Left lung (tissue), 10 donors: Measurements from ENCODE around the gene ALDH16A1. TPM values are rescaled to one million over a fixed set of nuclear protein-coding genes. Genes with fewer than 3 reads are reported as not detected.

Experiments used
- ATAC-seq: fragments of 200-7000 bp; cut with Tn5 transposase; one replicate; pipeline ENCODE4 v1.9.1; 2020; ENCODE audit warnings: moderate library complexity
- DNase-seq, 4 donors: peaks; one replicate each; pipeline ENCODE4 v3.0.0-alpha.2; 2013 to 2020
- H3K27ac ChIP-seq, 2 donors: fragments of 200-600 bp; sonication (generic) in 1 of 2; one replicate each; pipeline versions ENCODE4 v1.5.0 to v1.8.0; 2020 to 2021
- H3K27me3 ChIP-seq, 2 donors: fragments of 200-600 bp; sonication (generic) in 1 of 2; one replicate each; pipeline versions ENCODE4 v1.5.0 to v1.8.0; 2020 to 2021
- H3K36me3 ChIP-seq, 2 donors: fragments of 200-600 bp; sonication (generic) in 1 of 2; one replicate each; pipeline versions ENCODE4 v1.5.0 to v1.8.0; 2020 to 2021
- H3K4me1 ChIP-seq, 2 donors: fragments of 200-600 bp; one replicate each; pipeline ENCODE4 v1.8.0; 2021
- H3K4me3 ChIP-seq, 2 donors: fragments of 200-600 bp; sonication (generic) in 1 of 2; one replicate each; pipeline versions ENCODE4 v1.5.0 to v1.8.0; 2020 to 2021; ENCODE audit warnings: mild to moderate bottlenecking in 1 of 2
- H3K9me3 ChIP-seq, 2 donors: fragments of 200-600 bp; sonication (generic) in 1 of 2; one replicate each; pipeline versions ENCODE4 v1.5.0 to v1.8.0; 2020 to 2021
- CTCF ChIP-seq, 2 donors: fragments of 200-600 bp; sonication (generic) in 1 of 2; IDR thresholded peaks; one replicate each; pipeline versions ENCODE4 v1.5.0 to v1.8.0; 2021; ENCODE audit warnings: antibody characterized with exemption in 2 of 2
- intact Hi-C, 2 donors: fragments of 100-400 bp; cut with DNase I; formaldehyde crosslinking; loops; one replicate each; pipeline versions ENCODE4 v1.11.2 to v1.14.2; 2022
- polyA plus RNA-seq, 6 donors: library from polyadenylated mRNA; unstranded; fragments of 120-200 nt; gene quantifications; one replicate each; pipeline ENCODE4 v1.2.1, GENCODE V29; 2013; ENCODE audit not compliant: insufficient read length in 6 of 6
- total RNA-seq, 2 donors: library from RNA; stranded (reverse); fragmentation: NEBNext Ultra II Directional; extraction: Animal tissue kit (Norgen Biotek cat#: 25700); gene quantifications; one replicate each; pipeline ENCODE4 v1.2.1, GENCODE V29; 2021
- donor health status: DM: no; HTN: yes; CAD: no.
- donor health status: DM: no; HTN: no; CAD: no.

Gene ALDH16A1
- total and polyA plus RNA-seq, 8 donors = 12.6 to 54.2 (median 18.1) TPM

GRCh38 chr19:49423071-49423984 lies 29.7 kb upstream of the ALDH16A1 start, which contains the start of gene PTH2:
TSS of gene PTH2 (minus strand) at chr19:49423441. CDS start at chr19:49423339, 102 bp downstream.
- Histone ChIP-seq H3K4me3 (no peak within 1 kb of the TSS), H3K4me1 (peaks cover 7 to 34% of the 10 kb centered on the region in 2 donors), H3K27ac (no peak within 1 kb of the TSS), H3K9me3 (no peaks in the 10 kb centered on the region), H3K27me3 (peaks cover 83 to 99% of the 10 kb centered on the region in 2 donors), H3K36me3 (no peaks in the 10 kb centered on the region)
- ATAC-seq (no peak), DNase-seq (no peak)
- TF ChIP-seq CTCF (IDR thresholded peaks at IDR 0.05) = no peak
- intact Hi-C loops = no loop called here

- no peaks in the 10 kb centered on the region for H3K36me3 ChIP-seq
- no peak overlapping the region for H3K4me3 ChIP-seq
- ATAC-seq (no peak), DNase-seq (no peak)
- H3K9me3 ChIP-seq = no peaks in the 10 kb centered on the region
- peaks cover 89 to 99% of the 10 kb centered on the region in 2 donors for H3K27me3 ChIP-seq
- no peak for TF ChIP-seq CTCF (IDR thresholded peaks at IDR 0.05)
- intact Hi-C loops = no loop called here
- H3K4me1 ChIP-seq = peaks cover 7 to 37% of the 10 kb centered on the region in 2 donors
- H3K27ac ChIP-seq = no peak overlapping the region
Observed at GRCh38 chr19:49423985-49424303, 29.1 kb upstream of the ALDH16A1 start.

GRCh38 chr19:49425178-49425577 lies 27.8 kb upstream of the ALDH16A1 start, which contains the start of gene GFY:
TSS of gene GFY (plus strand) at chr19:49425388. CDS start at chr19:49426431, 1,043 bp downstream.
- Histone ChIP-seq H3K9me3 (no peaks in the 10 kb centered on the region), H3K27me3 (peaks cover 83 to 100% of the 10 kb centered on the region in 2 donors), H3K36me3 (no peaks in the 10 kb centered on the region), H3K4me1 (peaks cover 7 to 37% of the 10 kb centered on the region in 2 donors), H3K27ac (no peak within 1 kb of the TSS), H3K4me3 (no peak within 1 kb of the TSS)
- no peak for TF ChIP-seq CTCF (IDR thresholded peaks at IDR 0.05)
- intact Hi-C loops = no loop called here
- DNase-seq (no peak), ATAC-seq (no peak)

- H3K4me1 ChIP-seq = peaks cover 7 to 34% of the 10 kb centered on the region in 2 donors
- no peaks in the 10 kb centered on the region for H3K9me3 ChIP-seq
- H3K36me3 ChIP-seq = no peaks in the 10 kb centered on the region
- H3K27ac ChIP-seq = no peak overlapping the region
- peaks cover 84 to 100% of the 10 kb centered on the region in 2 donors for H3K27me3 ChIP-seq
- ATAC-seq = no peak
- DNase-seq = no peak
- H3K4me3 ChIP-seq = no peak overlapping the region
- TF ChIP-seq CTCF (IDR thresholded peaks at IDR 0.05) = no peak
- intact Hi-C loops = no loop called here
Observed at GRCh38 chr19:49425922-49426592, 27.0 kb upstream of the ALDH16A1 start.

GRCh38 chr19:49427339-49427738 lies 25.7 kb upstream of the ALDH16A1 start:
- ATAC-seq (no peak), DNase-seq (peak in 1 of 4 donors; percentile 60)
- TF ChIP-seq CTCF (IDR thresholded peaks at IDR 0.05) = no peak
- Histone ChIP-seq H3K4me3 (no peak overlapping the region), H3K36me3 (no peaks in the 10 kb centered on the region), H3K27me3 (peaks cover 84 to 100% of the 10 kb centered on the region in 2 donors), H3K4me1 (peaks cover 2 to 24% of the 10 kb centered on the region in 2 donors), H3K9me3 (no peaks in the 10 kb centered on the region), H3K27ac (no peak overlapping the region)
- intact Hi-C loops = no loop called here
